ENCODE measurements around the gene RAD51B. TPM values are rescaled to one million over a fixed set of nuclear protein-coding genes. Genes with fewer than 3 reads are reported as not detected.

RAD51B gene
- total RNA-seq, 1 experiment from 2014 or later = 20.0 TPM

DNA sequence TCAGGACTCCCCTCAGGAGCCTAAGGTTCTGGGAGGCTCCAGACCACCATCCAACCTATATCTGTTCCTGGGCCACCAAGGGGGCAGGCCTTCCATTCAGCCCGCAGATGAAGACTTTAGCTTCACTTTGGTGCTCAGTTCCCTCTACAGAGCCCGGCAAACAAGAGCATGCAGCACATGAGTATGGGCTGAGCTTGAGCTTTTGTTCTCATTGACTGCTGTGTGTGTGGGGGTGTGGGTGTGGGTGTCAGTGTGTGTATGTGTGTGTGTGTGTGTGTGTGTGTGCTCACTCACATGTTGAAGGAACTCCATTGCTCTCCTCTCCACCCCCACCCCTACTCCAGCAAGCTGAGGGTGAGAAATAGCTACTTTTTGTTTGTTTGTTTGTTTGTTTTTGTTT lies 754.1 kb downstream of the RAD51B start:
- TF ChIP-seq EZH2 (IDR thresholded peaks at IDR 0.05) (no peak), SIN3A (IDR thresholded peaks at IDR 0.05; ENCODE audit: low read depth) (no peak), RAD21 (IDR thresholded peaks at IDR 0.05; ENCODE audit: low read depth) (no peak), YY1 (IDR thresholded peaks at IDR 0.05; ENCODE audit: extremely low read depth, insufficient replicate concordance, low read depth, low read length) (no peak), CEBPB (IDR thresholded peaks at IDR 0.05; ENCODE audit: low read depth) (no peak), ZNF274 (IDR thresholded peaks at IDR 0.05; ENCODE audit: low read depth, low read length) (no peak), MAX (IDR thresholded peaks at IDR 0.05) (no peak), SRF (IDR thresholded peaks at IDR 0.05; ENCODE audit: low read depth) (no peak), POLR2AphosphoS5 (IDR thresholded peaks at IDR 0.05; ENCODE audit: low read depth, low read length) (no peak), ATF3 (IDR thresholded peaks at IDR 0.05) (no peak), CTCF (IDR thresholded peaks at IDR 0.05 in 2 of 3, conservative IDR thresholded peaks at IDR 0.05 in 1 of 3; ENCODE audit: borderline replicate concordance in 1 of 3, insufficient read depth in 1 of 3, low read depth in 2 of 3, low read length in 2 of 3) (no peak), CBX3 (IDR thresholded peaks at IDR 0.05; ENCODE audit: low read depth) (no peak), EZH2phosphoT487 (IDR thresholded peaks at IDR 0.05; ENCODE audit: borderline replicate concordance) (no peak), FOSL1 (IDR thresholded peaks at IDR 0.05; ENCODE audit: low read depth) (no peak), EGR1 (IDR thresholded peaks at IDR 0.05; ENCODE audit: low read depth) (no peak)
- TF ChIP-seq, protein P1, sequence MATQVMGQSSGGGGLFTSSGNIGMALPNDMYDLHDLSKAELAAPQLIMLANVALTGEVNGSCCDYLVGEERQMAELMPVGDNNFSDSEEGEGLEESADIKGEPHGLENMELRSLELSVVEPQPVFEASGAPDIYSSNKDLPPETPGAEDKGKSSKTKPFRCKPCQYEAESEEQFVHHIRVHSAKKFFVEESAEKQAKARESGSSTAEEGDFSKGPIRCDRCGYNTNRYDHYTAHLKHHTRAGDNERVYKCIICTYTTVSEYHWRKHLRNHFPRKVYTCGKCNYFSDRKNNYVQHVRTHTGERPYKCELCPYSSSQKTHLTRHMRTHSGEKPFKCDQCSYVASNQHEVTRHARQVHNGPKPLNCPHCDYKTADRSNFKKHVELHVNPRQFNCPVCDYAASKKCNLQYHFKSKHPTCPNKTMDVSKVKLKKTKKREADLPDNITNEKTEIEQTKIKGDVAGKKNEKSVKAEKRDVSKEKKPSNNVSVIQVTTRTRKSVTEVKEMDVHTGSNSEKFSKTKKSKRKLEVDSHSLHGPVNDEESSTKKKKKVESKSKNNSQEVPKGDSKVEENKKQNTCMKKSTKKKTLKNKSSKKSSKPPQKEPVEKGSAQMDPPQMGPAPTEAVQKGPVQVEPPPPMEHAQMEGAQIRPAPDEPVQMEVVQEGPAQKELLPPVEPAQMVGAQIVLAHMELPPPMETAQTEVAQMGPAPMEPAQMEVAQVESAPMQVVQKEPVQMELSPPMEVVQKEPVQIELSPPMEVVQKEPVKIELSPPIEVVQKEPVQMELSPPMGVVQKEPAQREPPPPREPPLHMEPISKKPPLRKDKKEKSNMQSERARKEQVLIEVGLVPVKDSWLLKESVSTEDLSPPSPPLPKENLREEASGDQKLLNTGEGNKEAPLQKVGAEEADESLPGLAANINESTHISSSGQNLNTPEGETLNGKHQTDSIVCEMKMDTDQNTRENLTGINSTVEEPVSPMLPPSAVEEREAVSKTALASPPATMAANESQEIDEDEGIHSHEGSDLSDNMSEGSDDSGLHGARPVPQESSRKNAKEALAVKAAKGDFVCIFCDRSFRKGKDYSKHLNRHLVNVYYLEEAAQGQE (IDR thresholded peaks at IDR 0.05; ENCODE audit: low read depth) = no peak
- no peaks in the 10 kb centered on the region for H4K20me1 ChIP-seq (ENCODE audit: insufficient read depth)
- H3K4me2 ChIP-seq (ENCODE audit: low read length) = no peak overlapping the region
- H3K4me1 ChIP-seq (ENCODE audit: control insufficient read depth in 1 of 2, insufficient read depth in 2 of 2, low read length in 2 of 2) = peaks cover 44 to 49% of the 10 kb centered on the region in 2 experiments
- H2AFZ ChIP-seq (ENCODE audit: low read depth, low read length, poor library complexity, severe bottlenecking) = no peak overlapping the region
- no peaks in the 10 kb centered on the region for H3K79me2 ChIP-seq (ENCODE audit: insufficient read depth, low read length)
- no peak overlapping the region for H3K27ac ChIP-seq (ENCODE audit: low read depth, low read length)
- POLR2A ChIA-PET = interaction anchor here (0.7 to 0.8 kb wide), 2 partner anchors 12 to 16 kb away, joined by 3 read pairs; no protein-coding TSS in a partner anchor
- H3K9ac ChIP-seq (ENCODE audit: low read length) = no peak overlapping the region
- no peak for ATAC-seq
- CTCF ChIA-PET = no interaction called here
- no peaks in the 10 kb centered on the region for H3K9me2 ChIP-seq (ENCODE audit: insufficient read depth)
- no TSS peak for BruUV-seq (replicated peaks)
- DNase-seq (ENCODE audit: low read depth, low spot score) = no peak
- H3K36me3 ChIP-seq (ENCODE audit: control insufficient read depth in 1 of 2, insufficient read depth in 2 of 2, low read length in 2 of 2) = no peaks in the 10 kb centered on the region
- no peaks in the 10 kb centered on the region for H3K9me3 ChIP-seq (ENCODE audit: control insufficient read depth in 1 of 2, insufficient read depth in 1 of 2, low read depth in 1 of 2, low read length in 2 of 2)
- no peaks in the 10 kb centered on the region for H3K27me3 ChIP-seq (ENCODE audit: insufficient read depth, low read length)
- RAD21 ChIA-PET (ENCODE audit: low non-redundant PET in 1 of 2, low total read pairs in 2 of 2, uncharacterized antibody in 2 of 2, unreplicated experiment in 2 of 2) = no interaction called here
- intact Hi-C loops (cut with micrococcal nuclease) = no loop called here
- H3K4me3 ChIP-seq (replicated peaks in 1 of 2; ENCODE audit: low read depth in 1 of 2, low read length in 2 of 2) = no peak overlapping the region

Measured in HCT116 (cell line).